ENCODE measurements around the gene ARFGEF3.
"Not testable (repeated sequence)": the region's sequence is repeated elsewhere in the genome, so short reads cannot be mapped to it uniquely, and the experiment has no call there.

ARFGEF3 gene

GRCh38 chr6:138212530-138212929 lies 50.8 kb downstream of the ARFGEF3 start:
- not testable (repeated sequence) for DNase-seq

GRCh38 chr6:138215093-138215782 lies 53.5 kb downstream of the ARFGEF3 start:
- DNase-seq: no peak

DNA sequence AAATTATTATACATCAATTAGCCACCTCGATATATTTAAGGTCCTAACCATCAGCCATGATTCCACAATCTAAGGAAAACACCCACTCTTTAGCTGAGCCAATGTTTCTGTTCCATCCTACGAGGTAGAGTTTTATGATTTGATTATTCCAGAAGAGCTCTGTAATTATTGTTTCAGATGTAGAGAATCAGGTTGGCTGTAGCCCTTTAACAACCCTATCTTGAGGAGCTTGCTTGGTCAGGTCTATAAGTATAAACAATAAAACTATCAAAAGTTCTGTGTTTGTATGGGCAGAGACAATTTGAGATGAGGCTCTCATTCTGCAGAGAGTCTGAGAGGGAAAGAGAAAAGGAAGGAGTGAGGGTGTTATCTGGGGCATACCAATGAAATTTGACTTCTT lies 56.7 kb downstream of the ARFGEF3 start, which contains the start of gene PBOV1:
Gene PBOV1 (minus strand): TSS at position 43 of the 400 bp plus-strand sequence. CDS start 96 bp downstream, outside the sequence.
- no peak for DNase-seq

GRCh38 chr6:138219398-138219797 lies 57.7 kb downstream of the ARFGEF3 start:
- no peak for DNase-seq

GRCh38 chr6:138219901-138220300 lies 58.2 kb downstream of the ARFGEF3 start:
- no peak for DNase-seq

DNA sequence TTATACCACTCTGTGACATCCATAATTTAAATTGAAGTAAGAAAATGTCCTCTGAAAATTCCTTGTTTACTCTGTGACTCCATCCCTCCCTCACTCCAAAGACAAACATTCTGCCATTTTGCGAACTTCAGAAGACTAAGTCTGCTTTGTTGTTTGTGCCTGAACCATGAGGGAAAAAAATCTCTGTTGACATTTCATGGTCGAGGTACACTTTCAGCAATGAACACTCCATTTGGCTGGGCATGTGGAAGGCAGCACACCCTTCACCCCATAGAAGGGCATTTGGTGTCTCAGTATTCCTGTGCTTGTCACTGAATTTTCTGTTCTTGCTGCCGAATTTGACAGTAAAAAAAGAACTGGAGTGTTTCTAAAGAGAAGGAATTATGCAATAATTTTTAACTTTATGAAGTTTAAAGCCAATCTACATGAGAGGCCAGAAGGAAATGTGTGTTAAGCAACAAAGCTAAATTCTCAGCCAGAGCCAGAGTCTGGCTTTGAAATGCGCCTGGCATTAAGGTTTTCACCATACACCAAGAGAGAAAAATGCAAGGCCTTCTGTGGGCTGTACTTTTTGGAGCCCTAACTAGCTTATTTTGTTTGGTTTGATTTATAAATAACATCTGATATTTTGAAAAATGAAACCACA lies 61.3 kb downstream of the ARFGEF3 start:
- DNase-seq: no peak

- DNase-seq: no peak
Measured at GRCh38 chr6:138225953-138226352, 64.2 kb downstream of the ARFGEF3 start.

DNA sequence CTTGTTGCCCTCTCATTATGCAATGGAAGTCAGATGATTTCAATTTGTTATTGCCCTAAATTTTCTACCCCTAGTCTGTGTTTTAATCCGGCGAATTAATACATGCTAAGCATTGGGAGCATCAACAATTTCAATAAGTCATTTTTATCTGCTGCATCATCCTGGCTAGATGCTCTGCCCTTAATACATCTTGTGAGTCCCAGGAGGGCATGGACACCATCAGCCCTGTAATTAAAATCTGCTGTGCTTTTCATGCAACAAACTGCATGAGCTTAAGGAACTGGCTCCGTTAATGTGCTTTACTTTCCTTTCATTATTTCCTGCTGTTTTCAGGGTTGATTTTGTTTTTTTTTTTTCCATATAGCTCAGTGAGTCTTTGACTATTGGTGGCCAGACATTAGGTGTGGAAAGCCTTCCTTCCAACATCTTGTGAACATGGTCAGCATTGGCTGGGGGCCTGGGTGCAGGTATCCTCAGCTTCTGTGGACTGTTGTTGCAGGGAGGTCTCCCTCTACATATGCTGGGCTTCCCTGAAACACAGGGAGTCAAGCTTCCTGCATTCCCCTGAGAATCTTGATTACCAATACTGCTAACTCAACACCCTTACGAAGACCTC lies 65.1 kb downstream of the ARFGEF3 start:
- no peak for DNase-seq

- no peak for DNase-seq
Measured at GRCh38 chr6:138227316-138227781, 65.6 kb downstream of the ARFGEF3 start.

DNA sequence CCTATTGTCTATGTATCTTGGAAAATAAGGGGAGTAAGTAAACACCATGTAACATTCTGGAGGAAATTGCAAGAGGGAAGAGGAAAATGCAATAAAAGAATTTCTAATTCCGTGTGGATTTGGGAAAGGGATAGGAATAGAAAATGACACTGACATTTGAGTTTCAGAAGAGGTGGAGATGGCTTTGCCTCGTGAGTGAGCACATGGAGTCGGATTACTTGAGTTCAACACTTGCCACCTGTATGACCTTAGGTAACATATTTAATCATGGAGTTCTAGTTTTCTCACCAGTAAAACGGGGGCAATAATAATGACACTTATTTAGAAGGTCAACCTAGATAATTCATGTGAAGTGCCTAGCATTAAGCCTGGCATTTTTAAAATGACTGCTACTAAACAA lies 67.3 kb downstream of the ARFGEF3 start:
- DNase-seq: peak; percentile 18

- DNase-seq: no peak
Measured at GRCh38 chr6:138229663-138230179, 68.0 kb downstream of the ARFGEF3 start.

DNA sequence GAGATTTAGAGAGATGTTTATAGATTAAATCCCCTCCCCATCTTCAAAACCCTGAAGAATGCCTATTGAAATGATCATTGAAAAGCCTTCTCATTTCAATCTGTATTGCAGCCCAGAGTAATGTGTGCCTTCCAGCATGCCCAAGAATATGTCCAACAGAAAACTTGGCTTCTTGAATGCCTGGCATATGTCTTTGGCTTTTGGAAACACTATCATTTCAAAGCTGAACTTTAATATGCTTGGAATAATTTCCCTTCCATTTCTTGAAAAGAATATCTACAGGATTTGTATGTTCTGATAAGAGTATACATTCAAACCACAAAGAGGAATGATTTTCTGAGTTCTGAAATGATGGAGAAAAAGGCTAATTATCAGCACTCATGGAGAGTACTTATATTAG lies 68.5 kb downstream of the ARFGEF3 start:
- DNase-seq: no peak

DNA sequence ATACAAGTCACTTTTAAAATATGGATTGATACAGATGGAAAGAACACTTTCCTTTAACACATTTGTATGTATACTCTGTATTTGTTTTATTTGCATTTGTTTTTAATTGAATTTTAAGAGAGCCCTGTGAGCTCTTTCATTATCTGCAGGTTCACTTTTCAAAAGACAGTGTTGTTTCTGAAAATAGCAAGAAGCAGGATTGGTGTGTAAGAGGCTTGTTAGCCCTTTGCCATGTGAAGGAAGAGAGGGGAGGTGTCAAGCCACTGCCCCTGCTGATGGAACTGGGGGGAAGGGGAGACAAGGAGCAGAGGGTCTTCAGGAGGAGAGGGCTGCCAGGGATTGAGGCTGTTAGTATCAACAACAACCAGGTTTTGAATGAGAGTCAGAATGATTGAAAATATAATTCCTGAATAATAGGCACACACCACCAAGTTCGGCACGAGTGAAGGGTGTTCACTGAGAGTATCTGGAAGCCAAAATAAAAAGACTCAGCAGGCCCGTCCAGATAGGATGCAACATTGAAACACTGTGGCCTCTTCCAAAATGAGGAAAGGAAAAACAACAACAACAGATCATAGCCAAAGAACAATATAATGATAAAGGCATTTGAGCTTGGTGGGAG lies 69.1 kb downstream of the ARFGEF3 start:
- DNase-seq: no peak

GRCh38 chr6:138231381-138231886 lies 69.7 kb downstream of the ARFGEF3 start:
- DNase-seq: no peak

DNA sequence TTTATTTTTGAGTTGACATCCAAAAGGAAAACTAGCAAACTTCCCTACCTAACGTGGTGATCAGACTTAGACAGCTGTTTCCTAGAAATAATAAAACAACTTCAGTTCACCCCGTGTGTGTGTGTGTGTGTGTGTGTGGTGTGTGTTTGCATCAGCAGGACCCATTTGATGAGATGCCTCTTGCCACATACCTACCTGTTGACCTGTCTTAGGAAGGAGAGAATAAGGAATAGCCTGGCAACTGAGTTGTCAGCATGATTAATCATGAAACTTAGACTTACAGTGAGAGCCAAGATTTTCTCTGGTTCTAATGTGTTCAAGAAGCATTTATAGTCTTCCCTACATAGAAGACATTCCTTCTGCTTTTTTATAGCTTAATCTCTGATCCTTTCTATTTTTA lies 72.6 kb downstream of the ARFGEF3 start:
- no peak for DNase-seq

GRCh38 chr6:138235205-138235604 lies 73.5 kb downstream of the ARFGEF3 start:
- no peak for DNase-seq

DNA sequence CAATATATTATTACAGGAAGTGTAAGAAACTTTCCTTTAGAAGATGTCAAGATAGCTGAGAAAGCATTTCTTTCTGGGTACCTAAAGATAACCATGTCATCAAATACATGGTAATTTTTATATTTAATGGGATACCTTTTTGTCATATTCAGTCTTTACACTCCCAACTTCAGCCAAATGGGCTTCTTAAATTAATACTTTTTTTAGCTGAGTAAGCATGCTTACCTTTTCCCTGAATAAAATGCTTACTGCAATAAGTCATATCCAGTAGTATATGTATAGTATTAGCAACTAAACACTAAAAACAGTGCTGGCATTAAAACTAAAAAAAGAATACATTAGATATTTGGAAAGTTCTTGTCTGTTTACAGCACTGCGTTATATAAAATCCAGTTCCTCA lies 74.0 kb downstream of the ARFGEF3 start:
- DNase-seq: no peak

GRCh38 chr6:138237463-138237862 lies 75.7 kb downstream of the ARFGEF3 start:
- DNase-seq: no peak

GRCh38 chr6:138238368-138238767 lies 76.6 kb downstream of the ARFGEF3 start:
- peak; percentile 69 for DNase-seq

DNA sequence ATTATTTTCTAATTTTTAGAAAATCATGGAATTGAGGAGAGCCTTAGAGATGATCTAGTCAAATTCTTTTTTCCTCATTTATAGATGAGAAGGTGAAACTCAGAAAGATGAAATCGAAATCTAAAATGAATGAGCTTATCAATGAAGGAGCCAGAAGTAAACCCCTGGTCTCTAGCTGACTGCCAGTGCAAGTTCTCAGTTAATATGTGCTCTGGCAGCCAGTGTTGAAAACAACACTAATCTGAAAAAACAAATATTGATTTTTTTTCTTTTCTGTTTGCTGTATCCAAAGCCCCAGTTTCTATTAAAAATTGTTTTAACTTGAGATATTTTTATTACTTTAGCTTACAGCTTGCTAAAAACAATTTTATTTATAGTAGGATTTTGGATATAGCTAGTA lies 78.0 kb downstream of the ARFGEF3 start:
- DNase-seq: no peak

DNA sequence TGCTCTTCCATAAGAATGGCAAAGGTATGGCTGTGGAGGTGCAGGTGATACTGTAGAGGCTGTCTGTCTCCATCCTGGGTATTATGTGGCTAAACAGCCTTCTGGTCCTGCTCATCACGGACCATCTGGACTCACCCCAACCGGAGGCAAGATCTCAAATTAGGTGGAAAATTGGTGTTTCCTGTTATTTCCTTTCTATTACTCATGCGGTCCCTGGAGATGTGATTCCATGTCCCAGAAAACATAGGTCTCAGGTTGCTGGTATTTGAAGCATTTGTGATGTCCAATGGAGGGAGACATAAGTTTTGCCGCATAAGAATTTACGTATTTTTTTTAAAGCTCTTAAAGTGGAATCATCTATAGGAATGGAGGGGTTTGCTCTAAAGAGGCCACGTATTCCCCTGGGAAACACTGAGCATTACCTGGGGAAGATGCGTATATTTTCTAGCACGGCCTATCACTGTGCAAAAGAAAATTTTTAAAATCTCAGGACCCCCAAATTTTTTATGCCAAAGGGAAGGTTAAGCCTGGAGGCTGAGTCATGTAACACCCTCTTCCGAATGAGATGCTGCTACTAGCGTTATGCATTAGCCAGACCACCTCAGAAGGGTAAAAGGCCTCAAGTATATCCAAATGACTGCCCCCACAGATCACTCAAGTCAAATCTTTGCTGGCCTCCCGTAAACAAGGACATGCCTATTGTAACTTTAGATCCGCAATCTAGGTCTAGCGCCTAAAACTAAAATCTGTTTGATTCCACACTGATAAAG lies 78.9 kb downstream of the ARFGEF3 start:
- peak; percentile 99 for DNase-seq

DNA sequence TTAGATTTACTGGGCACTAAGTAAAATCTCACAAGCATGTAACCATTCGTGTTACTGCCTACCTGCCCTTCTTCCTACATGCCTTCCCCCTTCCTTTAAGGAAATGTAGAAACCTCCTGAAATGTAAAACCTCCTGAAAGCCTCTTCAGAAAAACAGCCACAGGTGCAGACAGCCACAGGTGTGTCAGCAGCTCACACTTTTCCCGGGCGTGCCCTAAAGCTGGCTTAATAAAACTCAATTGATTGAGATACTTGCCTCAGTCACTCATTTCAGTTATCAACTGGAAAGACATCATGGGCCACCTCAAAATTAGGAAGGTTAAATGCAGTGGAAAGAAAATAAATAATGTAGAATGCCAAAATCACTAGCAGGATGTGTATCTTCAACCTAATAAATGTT lies 79.6 kb downstream of the ARFGEF3 start:
- peak; percentile 11 for DNase-seq

Measured in NCI-H2171 (cell line).